Caco-2 (cell line): Measurements from ENCODE around the gene NPY1R. TPM values are rescaled to one million over a fixed set of nuclear protein-coding genes. Genes with fewer than 3 reads are reported as not detected.

Experiments
- Bru-seq: library from RNA; stranded (reverse); fragments of 400-500 nt; gene quantifications from one replicate; lab custom pipeline; 2021; lab: Mats Ljungman, UMichigan
- BruChase-seq, 2 experiments: library from RNA; stranded (reverse); fragments of 400-500 nt; gene quantifications; one replicate each; lab custom pipeline; 2021; lab: Mats Ljungman, UMichigan
- BruUV-seq: library from RNA; stranded (reverse); fragments of 400-500 nt; replicated peaks from 2 replicates; lab custom pipeline; 2021; lab: Mats Ljungman, UMichigan
- CTCF ChIA-PET: fragments of 300-600 bp; sonication (Branson Sonifier 250); formaldehyde crosslinking; loops from one replicate; lab custom pipeline; 2022; ENCODE audit warnings: antibody characterized with exemption; lab: Charles Lee
- POLR2A ChIA-PET: fragments of 300-600 bp; sonication (Branson Sonifier 250); formaldehyde crosslinking; loops from one replicate; lab custom pipeline; 2022; ENCODE audit warnings: antibody characterized with exemption; lab: Charles Lee
- DNase-seq, 2 experiments: peaks; one replicate each; pipeline versions ENCODE4 v3.0.0 to v3.0.0-alpha.2; 2020 to 2022
- H3K27me3 ChIP-seq: replicated peaks from 2 replicates; pipeline ENCODE4 v1.6.0; 2011; ENCODE audit warnings: low read length; ENCODE audit not compliant: control insufficient read depth, insufficient read depth
- H3K36me3 ChIP-seq: 2 replicates; pipeline ENCODE4 v1.5.1; 2011; ENCODE audit warnings: low read length; ENCODE audit not compliant: control insufficient read depth, insufficient read depth
- H3K4me1 ChIP-seq: fragments of 250-450 bp; sonication (Bioruptor Pico); 2 replicates; pipeline ENCODE4 v1.5.1; 2020; ENCODE audit warnings: mild to moderate bottlenecking
- H3K4me3 ChIP-seq: 2 replicates; pipeline ENCODE4 v1.5.1; 2011; ENCODE audit warnings: low read depth, mild to moderate bottlenecking, control low read depth, low read length
- H3K9me3 ChIP-seq: fragments of 250-450 bp; sonication (Bioruptor Pico); 2 replicates; pipeline ENCODE4 v1.5.1; 2020; ENCODE audit warnings: mild to moderate bottlenecking, moderate library complexity
- H3K27ac Mint-ChIP-seq: one replicate; pipeline ENCODE4 v1.8.0; 2022; ENCODE audit warnings: mixed read lengths; ENCODE audit not compliant: unreplicated experiment
- H3K27me3 Mint-ChIP-seq: one replicate; pipeline ENCODE4 v1.8.0; 2022; ENCODE audit warnings: mixed read lengths; ENCODE audit not compliant: insufficient read depth, unreplicated experiment
- H3K36me3 Mint-ChIP-seq: one replicate; pipeline ENCODE4 v1.8.0; 2022; ENCODE audit warnings: mild to moderate bottlenecking, mixed read lengths; ENCODE audit not compliant: insufficient read depth, unreplicated experiment
- H3K4me1 Mint-ChIP-seq: one replicate; pipeline ENCODE4 v1.8.0; 2022; ENCODE audit warnings: low read depth, mixed read lengths; ENCODE audit not compliant: unreplicated experiment
- H3K4me3 Mint-ChIP-seq: one replicate; pipeline ENCODE4 v1.8.0; 2022; ENCODE audit warnings: mild to moderate bottlenecking, moderate library complexity, mixed read lengths; ENCODE audit not compliant: unreplicated experiment
- H3K9me3 Mint-ChIP-seq: one replicate; pipeline ENCODE4 v1.8.0; 2022; ENCODE audit warnings: mixed read lengths; ENCODE audit not compliant: unreplicated experiment
- intact Hi-C: fragments of 100-400 bp; cut with micrococcal nuclease; formaldehyde crosslinking; loops from one replicate; pipeline ENCODE4 v1.10.0; 2022; ENCODE audit not compliant: unreplicated experiment
- long read RNA-seq: library from polyadenylated mRNA; stranded (forward); transcript quantifications from one replicate; pipeline ENCODE4 v2.0.0, GENCODE V29; 2022
- total RNA-seq: library from RNA; stranded (reverse); gene quantifications from 2 replicates; pipeline ENCODE4 v1.2.3, GENCODE V29; 2022
- TF ChIP-seq, protein P1 (sequence below), 2 experiments: fragments of 200-600 bp in 1 of 2; IDR thresholded peaks; 1 replicate in 1 of 2; 2 replicates in 1 of 2; pipeline versions ENCODE4 v1.5.1 to v1.8.0; 2011 to 2022; ENCODE audit warnings: antibody characterized with exemption in 1 of 2, control low read depth in 1 of 2, inconsistent platforms in 1 of 2, low read depth in 1 of 2, low read length in 1 of 2, mild to moderate bottlenecking in 1 of 2, moderate library complexity in 1 of 2; ENCODE audit not compliant: insufficient read depth in 1 of 2, severe bottlenecking in 1 of 2, unreplicated experiment in 1 of 2

Gene NPY1R
- total RNA-seq (1.5 and 3.3 TPM in 2 replicates), Bru-seq, nascent RNA (percentile 39 among the genes with signal in this experiment), BruChase-seq, experiment 1, labeled RNA remaining after a 2-hour chase (percentile 53 among the genes with signal in this experiment), BruChase-seq, experiment 2, labeled RNA remaining after a 6-hour chase (percentile 53 among the genes with signal in this experiment)
- long read RNA-seq, partial matches to known transcripts = 0 of 2 reads
- long read RNA-seq, other reads (novel, unspliced or antisense) = 0 of 2 reads

DNA sequence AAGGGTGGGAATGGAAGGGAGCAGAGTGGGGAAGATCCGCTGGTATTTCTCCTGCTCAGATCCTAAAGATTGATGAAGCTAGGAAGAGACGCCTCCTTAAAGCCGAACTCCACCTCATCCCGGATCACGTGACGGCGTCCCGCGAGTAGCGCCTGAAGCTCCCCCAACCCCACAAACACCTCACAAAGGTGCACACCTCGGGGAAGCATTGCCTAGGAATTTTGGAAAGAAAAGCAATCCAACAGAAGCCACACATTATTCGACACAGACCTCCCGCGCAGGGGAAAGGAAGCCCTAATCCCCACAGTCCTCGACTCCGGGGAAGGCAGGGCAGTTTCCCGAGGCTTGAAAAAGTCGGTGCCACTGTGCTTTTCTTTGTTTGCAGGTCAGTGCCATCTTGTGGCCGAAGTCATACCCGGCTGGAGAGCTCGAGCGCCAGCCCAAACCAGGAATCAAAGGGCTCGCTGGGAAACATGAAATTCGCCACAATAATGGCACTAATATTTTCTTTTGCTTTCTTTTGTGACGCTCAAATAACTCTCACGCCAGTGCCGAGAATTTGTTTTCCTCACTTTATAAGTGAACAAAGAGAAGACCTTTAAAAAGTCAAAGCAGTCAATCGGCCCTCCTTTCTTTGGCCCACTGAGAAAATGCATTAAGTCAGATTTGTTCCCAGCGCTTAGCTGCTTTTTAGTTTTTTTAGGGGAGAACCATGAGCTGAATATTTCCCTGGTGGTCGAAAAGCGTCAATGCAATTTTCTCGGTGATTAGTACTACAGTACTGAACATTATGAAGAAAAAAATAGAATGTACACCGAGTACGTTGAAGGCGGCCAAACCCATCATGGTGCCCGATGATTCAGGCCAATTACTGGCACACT is at the start of gene NPY1R:
TSS of gene NPY1R (minus strand) at position 71 of the 881 bp plus-strand sequence. CDS start 6,042 bp downstream, outside the sequence.
- intact Hi-C loops = loop anchor here (1.0 to 5.0 kb wide), 8 partner anchors 60 to 835 kb away; partner anchors contain the start of gene NAF1
- Mint-ChIP-seq H3K27me3 (peaks cover 21% of the 10 kb centered on the region), H3K27ac (no peak within 1 kb of the TSS), H3K36me3 (peaks cover 5% of the 10 kb centered on the region), H3K4me1 (peaks cover 7% of the 10 kb centered on the region), H3K4me3 (peak within 1 kb of the TSS; percentile 87), H3K9me3 (no peaks in the 10 kb centered on the region)
- no peaks in the 10 kb centered on the region for H3K36me3 ChIP-seq
- TF ChIP-seq, protein P1, sequence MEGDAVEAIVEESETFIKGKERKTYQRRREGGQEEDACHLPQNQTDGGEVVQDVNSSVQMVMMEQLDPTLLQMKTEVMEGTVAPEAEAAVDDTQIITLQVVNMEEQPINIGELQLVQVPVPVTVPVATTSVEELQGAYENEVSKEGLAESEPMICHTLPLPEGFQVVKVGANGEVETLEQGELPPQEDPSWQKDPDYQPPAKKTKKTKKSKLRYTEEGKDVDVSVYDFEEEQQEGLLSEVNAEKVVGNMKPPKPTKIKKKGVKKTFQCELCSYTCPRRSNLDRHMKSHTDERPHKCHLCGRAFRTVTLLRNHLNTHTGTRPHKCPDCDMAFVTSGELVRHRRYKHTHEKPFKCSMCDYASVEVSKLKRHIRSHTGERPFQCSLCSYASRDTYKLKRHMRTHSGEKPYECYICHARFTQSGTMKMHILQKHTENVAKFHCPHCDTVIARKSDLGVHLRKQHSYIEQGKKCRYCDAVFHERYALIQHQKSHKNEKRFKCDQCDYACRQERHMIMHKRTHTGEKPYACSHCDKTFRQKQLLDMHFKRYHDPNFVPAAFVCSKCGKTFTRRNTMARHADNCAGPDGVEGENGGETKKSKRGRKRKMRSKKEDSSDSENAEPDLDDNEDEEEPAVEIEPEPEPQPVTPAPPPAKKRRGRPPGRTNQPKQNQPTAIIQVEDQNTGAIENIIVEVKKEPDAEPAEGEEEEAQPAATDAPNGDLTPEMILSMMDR (IDR thresholded peaks at IDR 0.05; ENCODE audit: insufficient read depth in 1 of 2, low read depth in 1 of 2, low read length in 1 of 2, severe bottlenecking in 1 of 2, unreplicated experiment in 1 of 2) = peak; percentile 74 to 85
- no peaks in the 10 kb centered on the region for H3K9me3 ChIP-seq
- peak within 1 kb of the TSS; percentile 44 for H3K4me3 ChIP-seq
- ChIA-PET POLR2A (no interaction called here), CTCF (interaction anchor here (0.8 to 1.3 kb wide), 6 partner anchors 29 to 835 kb away, joined by 3 to 7 read pairs (median 3); no protein-coding TSS in a partner anchor)
- no TSS peak for BruUV-seq
- H3K27me3 ChIP-seq = no peaks in the 10 kb centered on the region
- DNase-seq = peak; percentile 70 to 76
- H3K4me1 ChIP-seq = no peaks in the 10 kb centered on the region

DNA sequence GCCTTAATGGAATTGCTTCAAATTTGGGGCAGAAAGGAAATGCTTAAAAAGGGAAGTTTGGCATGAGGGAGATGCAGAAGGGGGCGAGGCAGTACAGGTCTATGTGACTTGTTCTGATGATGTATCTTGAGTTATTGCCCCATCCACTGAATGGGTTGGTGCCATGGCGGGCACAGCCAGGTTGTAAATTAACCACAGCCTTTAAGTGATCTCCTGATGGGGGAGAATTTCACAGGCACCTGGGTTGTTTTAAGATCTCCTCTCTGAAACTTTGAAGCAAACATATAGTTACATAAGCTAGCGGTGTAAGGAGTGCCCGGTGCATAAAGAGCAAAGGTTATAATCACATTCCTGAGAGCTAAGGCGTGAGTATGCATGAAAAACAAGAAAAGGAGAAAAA is 48.3 kb upstream of the NPY1R start:
- Histone ChIP-seq H3K27me3 (no peaks in the 10 kb centered on the region), H3K4me1 (peaks cover 6% of the 10 kb centered on the region; the same call in 1 of the 2 replicates), H3K9me3 (no peaks in the 10 kb centered on the region), H3K4me3 (no peak overlapping the region), H3K36me3 (no peaks in the 10 kb centered on the region)
- intact Hi-C loops = no loop called here
- BruUV-seq = no TSS peak
- TF ChIP-seq, protein P1 (IDR thresholded peaks at IDR 0.05; ENCODE audit: insufficient read depth in 1 of 2, low read depth in 1 of 2, low read length in 1 of 2, severe bottlenecking in 1 of 2, unreplicated experiment in 1 of 2) = no peak
- H3K27ac Mint-ChIP-seq = no peak overlapping the region
- POLR2A ChIA-PET = no interaction called here
- DNase-seq = no peak
- CTCF ChIA-PET = no interaction called here
- no peaks in the 10 kb centered on the region for H3K9me3 Mint-ChIP-seq
- H3K4me3 Mint-ChIP-seq = no peak overlapping the region
- H3K27me3 Mint-ChIP-seq = no peaks in the 10 kb centered on the region
- no peaks in the 10 kb centered on the region for H3K4me1 Mint-ChIP-seq
- H3K36me3 Mint-ChIP-seq = no peaks in the 10 kb centered on the region

GRCh38 chr4:163378661-163379060 is 46.3 kb upstream of the NPY1R start:
- Mint-ChIP-seq H3K4me1 (no peaks in the 10 kb centered on the region), H3K4me3 (no peak overlapping the region), H3K9me3 (no peaks in the 10 kb centered on the region), H3K27me3 (no peaks in the 10 kb centered on the region), H3K27ac (no peak overlapping the region), H3K36me3 (no peaks in the 10 kb centered on the region)
- Histone ChIP-seq H3K4me1 (no peaks in the 10 kb centered on the region), H3K4me3 (no peak overlapping the region), H3K9me3 (no peaks in the 10 kb centered on the region), H3K27me3 (no peaks in the 10 kb centered on the region), H3K36me3 (no peaks in the 10 kb centered on the region)
- intact Hi-C loops = no loop called here
- POLR2A ChIA-PET = no interaction called here
- CTCF ChIA-PET = no interaction called here
- no TSS peak for BruUV-seq
- DNase-seq = no peak
- TF ChIP-seq, protein P1 (IDR thresholded peaks at IDR 0.05; ENCODE audit: insufficient read depth in 1 of 2, low read depth in 1 of 2, low read length in 1 of 2, severe bottlenecking in 1 of 2, unreplicated experiment in 1 of 2) = no peak
